GM12878 (cell line): Measurements from ENCODE around the gene NXPH1. TPM values are rescaled to one million over a fixed set of nuclear protein-coding genes. Genes with fewer than 3 reads are reported as not detected.

Source experiments
- EP300 ChIP-seq, 2 experiments: fragments of 150-350 bp in 1 of 2; IDR thresholded peaks; 2 replicates each; pipeline ENCODE4 v1.6.1; 2011 to 2012; ENCODE audit warnings: low read depth in 2 of 2, low read length in 2 of 2, borderline replicate concordance in 1 of 2, improper control_type of control experiment in 1 of 2, inconsistent platforms in 1 of 2; ENCODE audit not compliant: control insufficient read depth in 1 of 2
- FOXK2 ChIP-seq: fragments of 450-650 bp; IDR thresholded peaks from 2 replicates; pipeline ENCODE4 v1.6.1; 2017; ENCODE audit warnings: mild to moderate bottlenecking, moderate library complexity
- GATAD2B ChIP-seq: fragments of 450-650 bp; conservative IDR thresholded peaks from 2 replicates; pipeline ENCODE4 v1.6.1; 2017; ENCODE audit warnings: low read depth, mild to moderate bottlenecking, moderate library complexity
- RELA ChIP-seq: fragments of 450-650 bp; IDR thresholded peaks from 2 replicates; pipeline ENCODE4 v1.8.0; 2014; ENCODE audit warnings: borderline replicate concordance; ENCODE audit not compliant: partially characterized antibody
- polyA plus RNA-seq, 11 experiments: library from polyadenylated mRNA; depleted of rRNA in 4 of 11; unstranded in 6 of 11; stranded (reverse) in 5 of 11; fragments of >200 nt; fragmentation: Nextera tagmentation in 4 of 11; fragmentation: Illumina TruSeq in 1 of 11; extraction: Ambion mirVana in 4 of 11; extraction: Trizol in 1 of 11; gene quantifications; 1 replicate in 1 of 11; 2 replicates in 10 of 11; pipeline versions ENCODE4 v1.2.1 to v1.2.3, GENCODE V29; 2011 to 2016; ENCODE audit warnings: inconsistent platforms in 2 of 11, missing spikeins in 2 of 11, low read depth in 1 of 11
- total RNA-seq, 4 experiments: library from RNA; depleted of rRNA in 3 of 4; stranded (reverse); fragments of >200 nt in 3 of 4; fragmentation: Illumina TruSeq in 1 of 4; extraction: Trizol in 1 of 4; gene quantifications; 2 replicates each; pipeline versions ENCODE4 v1.2.1 to v1.2.3, GENCODE V29; 2013 to 2021
- TF ChIP-seq, protein P1 (sequence below): fragments of 450-650 bp; IDR thresholded peaks from 2 replicates; pipeline ENCODE4 v1.6.1; 2018; ENCODE audit warnings: borderline replicate concordance, mild to moderate bottlenecking; ENCODE audit not compliant: partially characterized antibody
- TF ChIP-seq, protein P2 (sequence below): fragments of 450-650 bp; formaldehyde crosslinking; IDR thresholded peaks from 2 replicates; pipeline ENCODE4 v1.5.0; 2022; ENCODE audit warnings: mild to moderate bottlenecking, missing genetic modification characterization

NXPH1 gene
- total and polyA plus RNA-seq, 10 of the 15 experiments (the other 5 are each of a cell fraction or from before 2014, with no cell fraction given): 0.06 to 0.34 TPM; not detected in 8

DNA sequence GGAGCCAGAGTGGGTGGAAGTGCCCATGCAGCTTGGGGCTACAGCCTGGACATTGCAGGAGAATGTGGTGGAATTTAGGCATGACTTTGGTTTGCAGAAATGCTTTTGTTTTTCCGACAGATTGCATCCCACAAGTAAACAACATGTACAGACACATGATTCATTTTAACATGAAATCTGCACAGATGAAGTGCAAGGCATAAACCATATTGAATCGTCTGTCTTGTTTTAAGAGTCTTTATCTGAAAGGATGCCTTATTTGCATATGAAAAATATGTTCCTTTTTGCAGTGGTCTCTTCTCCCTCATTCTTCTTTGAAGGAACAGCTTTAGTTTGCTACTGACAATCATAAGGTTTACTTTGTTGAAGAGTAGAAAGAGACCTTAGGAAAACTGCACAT is 94.9 kb downstream of the NXPH1 start (continued):
- TF ChIP-seq EP300 (IDR thresholded peaks at IDR 0.05; ENCODE audit: borderline replicate concordance in 1 of 2, control insufficient read depth in 1 of 2, low read depth in 2 of 2, low read length in 2 of 2) (no peak), FOXK2 (no peak), GATAD2B (no peak), RELA (no peak)
- TF ChIP-seq, protein P1, sequence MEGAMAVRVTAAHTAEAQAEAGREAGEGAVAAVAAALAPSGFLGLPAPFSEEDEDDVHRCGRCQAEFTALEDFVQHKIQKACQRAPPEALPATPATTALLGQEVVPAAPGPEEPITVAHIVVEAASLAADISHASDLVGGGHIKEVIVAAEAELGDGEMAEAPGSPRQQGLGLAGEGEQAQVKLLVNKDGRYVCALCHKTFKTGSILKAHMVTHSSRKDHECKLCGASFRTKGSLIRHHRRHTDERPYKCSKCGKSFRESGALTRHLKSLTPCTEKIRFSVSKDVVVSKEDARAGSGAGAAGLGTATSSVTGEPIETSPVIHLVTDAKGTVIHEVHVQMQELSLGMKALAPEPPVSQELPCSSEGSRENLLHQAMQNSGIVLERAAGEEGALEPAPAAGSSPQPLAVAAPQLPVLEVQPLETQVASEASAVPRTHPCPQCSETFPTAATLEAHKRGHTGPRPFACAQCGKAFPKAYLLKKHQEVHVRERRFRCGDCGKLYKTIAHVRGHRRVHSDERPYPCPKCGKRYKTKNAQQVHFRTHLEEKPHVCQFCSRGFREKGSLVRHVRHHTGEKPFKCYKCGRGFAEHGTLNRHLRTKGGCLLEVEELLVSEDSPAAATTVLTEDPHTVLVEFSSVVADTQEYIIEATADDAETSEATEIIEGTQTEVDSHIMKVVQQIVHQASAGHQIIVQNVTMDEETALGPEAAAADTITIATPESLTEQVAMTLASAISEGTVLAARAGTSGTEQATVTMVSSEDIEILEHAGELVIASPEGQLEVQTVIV: no peak
- TF ChIP-seq, protein P2, sequence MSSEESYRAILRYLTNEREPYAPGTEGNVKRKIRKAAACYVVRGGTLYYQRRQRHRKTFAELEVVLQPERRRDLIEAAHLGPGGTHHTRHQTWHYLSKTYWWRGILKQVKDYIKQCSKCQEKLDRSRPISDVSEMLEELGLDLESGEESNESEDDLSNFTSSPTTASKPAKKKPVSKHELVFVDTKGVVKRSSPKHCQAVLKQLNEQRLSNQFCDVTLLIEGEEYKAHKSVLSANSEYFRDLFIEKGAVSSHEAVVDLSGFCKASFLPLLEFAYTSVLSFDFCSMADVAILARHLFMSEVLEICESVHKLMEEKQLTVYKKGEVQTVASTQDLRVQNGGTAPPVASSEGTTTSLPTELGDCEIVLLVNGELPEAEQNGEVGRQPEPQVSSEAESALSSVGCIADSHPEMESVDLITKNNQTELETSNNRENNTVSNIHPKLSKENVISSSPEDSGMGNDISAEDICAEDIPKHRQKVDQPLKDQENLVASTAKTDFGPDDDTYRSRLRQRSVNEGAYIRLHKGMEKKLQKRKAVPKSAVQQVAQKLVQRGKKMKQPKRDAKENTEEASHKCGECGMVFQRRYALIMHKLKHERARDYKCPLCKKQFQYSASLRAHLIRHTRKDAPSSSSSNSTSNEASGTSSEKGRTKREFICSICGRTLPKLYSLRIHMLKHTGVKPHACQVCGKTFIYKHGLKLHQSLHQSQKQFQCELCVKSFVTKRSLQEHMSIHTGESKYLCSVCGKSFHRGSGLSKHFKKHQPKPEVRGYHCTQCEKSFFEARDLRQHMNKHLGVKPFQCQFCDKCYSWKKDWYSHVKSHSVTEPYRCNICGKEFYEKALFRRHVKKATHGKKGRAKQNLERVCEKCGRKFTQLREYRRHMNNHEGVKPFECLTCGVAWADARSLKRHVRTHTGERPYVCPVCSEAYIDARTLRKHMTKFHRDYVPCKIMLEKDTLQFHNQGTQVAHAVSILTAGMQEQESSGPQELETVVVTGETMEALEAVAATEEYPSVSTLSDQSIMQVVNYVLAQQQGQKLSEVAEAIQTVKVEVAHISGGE (CRISPR knock-in tag): no peak
